Measurements from ENCODE around the gene MTHFD2L.
"Not testable (repeated sequence)": the region's sequence is repeated elsewhere in the genome, so short reads cannot be mapped to it uniquely, and the experiment has no call there.

MTHFD2L gene

DNA sequence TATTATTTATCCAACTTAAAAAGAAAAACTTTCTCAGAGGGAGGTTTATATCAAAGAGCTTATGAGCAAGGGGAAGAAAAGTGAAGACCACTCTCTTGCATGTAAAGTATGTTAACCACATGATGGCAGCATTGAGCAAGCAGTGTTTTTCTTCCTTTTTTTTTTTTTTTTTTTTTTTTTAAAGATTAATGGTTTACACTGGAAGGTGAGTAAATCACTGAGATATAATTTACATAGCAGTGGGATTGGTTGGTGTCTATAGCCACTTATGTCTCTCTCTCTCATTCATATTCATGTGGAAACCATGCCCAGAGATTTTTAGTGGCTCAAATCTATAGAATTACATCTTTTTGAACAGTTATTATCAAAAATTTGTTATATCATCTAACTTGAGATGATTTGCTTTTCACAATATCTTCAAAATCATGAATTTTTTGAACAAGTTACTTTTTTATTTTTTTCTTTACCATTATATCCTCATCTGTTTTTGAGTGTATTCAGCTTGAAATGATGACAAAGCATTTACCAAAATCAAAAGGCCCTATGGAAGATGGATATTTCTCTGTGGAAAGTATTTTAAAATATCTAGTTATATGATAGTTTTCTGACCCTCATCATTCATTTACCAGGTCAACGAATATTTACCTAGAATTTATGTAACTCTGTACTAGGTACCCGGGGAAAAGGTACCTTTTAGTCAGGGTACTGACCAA, 31.6 kb downstream of the MTHFD2L start:
- no peak for DNase-seq (ENCODE audit: low read depth in 2 of 2)

DNA sequence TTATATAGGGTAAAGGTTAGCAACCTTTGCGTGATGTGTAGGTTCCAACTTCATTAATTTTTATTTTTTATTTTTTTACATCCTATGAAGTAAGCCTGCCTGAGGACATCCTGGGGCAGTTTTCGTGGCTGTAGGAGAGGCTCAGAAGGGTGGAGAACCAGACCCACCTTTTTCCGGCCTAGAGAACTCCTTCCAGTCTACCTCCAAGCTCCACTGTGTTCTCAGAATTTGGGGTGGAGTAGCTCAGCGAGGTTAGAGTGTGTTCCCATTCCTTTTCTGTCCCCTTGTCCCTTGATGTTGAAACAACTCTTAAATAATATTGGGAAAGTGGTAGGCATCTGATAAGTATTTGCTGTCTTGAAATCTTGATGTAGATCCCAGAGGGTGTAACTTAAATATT, 32.4 kb downstream of the MTHFD2L start:
- DNase-seq (ENCODE audit: low read depth in 2 of 2) = no peak

DNA sequence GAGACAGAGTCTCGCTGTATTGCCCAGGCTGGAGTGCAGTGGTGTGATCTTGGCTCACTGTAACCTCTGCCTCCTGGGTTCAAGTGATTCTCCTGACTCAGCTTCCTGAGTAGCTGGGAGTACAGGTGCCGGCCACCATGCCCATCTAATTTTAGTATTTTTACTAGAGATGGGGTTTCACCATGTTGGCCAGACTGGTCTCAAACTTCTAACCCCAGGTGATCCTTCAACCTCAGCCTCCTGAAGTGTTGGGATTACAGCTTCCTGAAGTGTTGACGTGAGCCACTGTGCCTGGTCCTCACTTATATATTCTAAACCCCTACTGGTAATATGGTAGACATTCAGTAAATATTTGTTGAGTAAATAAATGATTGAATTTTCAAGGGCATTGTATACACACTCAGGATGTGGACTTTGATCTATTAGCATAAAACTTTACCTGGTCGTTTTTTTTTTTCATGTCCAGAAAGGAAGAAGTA, 33.0 kb downstream of the MTHFD2L start:
- DNase-seq (ENCODE audit: low read depth in 2 of 2) = no peak

DNA sequence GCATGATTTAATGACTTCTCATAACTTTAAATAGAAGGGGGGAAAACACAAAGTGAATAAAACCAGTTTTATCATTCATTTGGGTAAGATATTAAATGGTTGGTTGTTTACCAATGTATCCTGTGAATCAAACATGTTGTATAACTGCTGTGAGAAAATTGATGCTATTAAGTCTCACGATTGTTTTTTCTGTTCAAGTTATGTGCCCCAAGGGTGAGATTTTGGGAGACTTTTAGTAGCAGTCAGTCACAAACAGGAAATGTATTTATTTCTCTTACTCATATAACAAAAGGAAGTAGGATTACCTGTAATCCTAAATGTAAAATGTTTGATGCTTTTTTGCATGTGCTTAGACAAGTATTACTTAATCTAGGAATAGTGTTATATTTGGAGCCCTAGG, 39.2 kb downstream of the MTHFD2L start:
- DNase-seq (ENCODE audit: low read depth in 2 of 2) = no peak

DNA sequence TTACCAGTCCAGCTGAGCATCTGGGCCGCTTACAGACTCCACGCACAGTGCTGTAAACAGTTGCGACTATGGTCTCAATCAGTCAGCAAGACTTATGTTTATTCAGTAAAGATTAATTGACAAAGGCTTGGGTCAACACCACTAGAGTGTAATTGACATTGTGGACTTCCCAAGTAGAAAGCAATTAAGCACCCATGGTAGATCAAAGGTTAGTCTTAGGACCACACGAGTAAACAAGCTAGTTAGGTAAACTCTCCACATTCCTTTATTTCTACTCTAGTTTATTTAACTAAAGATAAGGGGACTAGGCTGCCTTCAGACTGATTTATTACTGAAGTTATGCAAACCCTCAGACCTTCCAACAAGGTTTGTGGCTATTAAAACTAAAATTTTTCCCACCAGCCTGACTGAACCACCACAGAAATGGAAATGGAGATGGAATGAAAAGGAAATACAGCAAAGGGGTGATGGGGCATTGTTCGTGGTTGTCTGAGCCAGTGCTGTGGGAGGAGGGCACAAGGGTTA, 44.2 kb downstream of the MTHFD2L start:
- no peak for DNase-seq (ENCODE audit: low read depth in 2 of 2)

DNA sequence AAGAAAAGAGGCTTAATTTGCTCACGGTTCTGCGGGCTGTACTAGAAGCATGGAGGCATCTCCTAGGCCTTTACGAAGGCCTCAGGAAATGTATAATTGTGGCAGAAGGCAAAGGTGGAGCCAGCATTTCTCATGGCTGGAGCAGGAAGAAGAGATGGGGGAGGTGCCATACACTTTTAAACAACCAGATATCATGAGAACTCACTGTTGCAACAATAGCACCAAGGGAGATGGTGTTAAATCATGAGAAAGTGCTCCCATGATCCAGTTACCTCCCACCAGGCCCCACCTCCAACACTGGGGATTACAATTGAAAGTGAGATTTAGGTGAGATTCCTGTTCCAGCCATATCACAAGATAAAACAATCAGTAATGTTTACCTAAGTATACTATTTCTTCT, 45.5 kb downstream of the MTHFD2L start:
- no peak for DNase-seq (ENCODE audit: low read depth in 2 of 2)

DNA sequence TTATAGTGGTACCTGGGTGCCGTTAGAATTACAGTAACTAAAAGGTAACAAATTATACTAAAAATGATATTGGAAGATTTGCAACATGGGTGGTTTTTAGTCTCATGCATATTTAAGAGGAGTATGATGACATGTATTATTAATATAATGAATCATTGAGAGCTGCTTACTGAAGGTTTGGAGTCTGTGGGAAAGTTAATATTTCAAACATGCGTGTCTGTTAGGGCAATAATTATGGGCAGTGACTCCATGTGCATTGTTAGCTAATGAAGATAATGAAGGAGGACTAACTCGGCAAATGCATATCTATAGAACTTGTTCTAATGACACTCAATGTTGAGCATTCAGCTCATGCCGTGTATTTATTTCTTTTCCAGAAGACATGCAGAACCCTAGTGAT, 47.1 kb downstream of the MTHFD2L start:
- DNase-seq (ENCODE audit: low read depth in 2 of 2) = no peak

DNA sequence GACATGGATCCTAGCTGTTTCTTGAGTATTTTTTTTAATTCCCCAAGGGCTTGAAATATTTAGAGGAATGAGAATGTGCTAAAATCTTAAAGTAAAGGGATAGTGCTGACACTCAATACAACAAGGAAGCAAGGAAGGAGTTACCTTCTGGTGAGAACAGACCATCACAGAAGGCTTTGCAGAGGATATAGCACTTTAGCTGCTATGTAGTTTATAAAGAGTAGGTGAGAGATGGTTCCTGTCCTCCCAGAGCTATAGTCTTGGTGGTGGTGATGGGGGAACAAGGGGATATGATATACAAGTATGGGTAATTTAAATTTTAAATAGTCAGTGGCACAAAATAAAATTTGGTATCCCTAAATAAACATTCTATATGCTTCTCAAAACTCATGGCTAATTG, 47.6 kb downstream of the MTHFD2L start:
- DNase-seq (ENCODE audit: low read depth in 2 of 2) = no peak

DNA sequence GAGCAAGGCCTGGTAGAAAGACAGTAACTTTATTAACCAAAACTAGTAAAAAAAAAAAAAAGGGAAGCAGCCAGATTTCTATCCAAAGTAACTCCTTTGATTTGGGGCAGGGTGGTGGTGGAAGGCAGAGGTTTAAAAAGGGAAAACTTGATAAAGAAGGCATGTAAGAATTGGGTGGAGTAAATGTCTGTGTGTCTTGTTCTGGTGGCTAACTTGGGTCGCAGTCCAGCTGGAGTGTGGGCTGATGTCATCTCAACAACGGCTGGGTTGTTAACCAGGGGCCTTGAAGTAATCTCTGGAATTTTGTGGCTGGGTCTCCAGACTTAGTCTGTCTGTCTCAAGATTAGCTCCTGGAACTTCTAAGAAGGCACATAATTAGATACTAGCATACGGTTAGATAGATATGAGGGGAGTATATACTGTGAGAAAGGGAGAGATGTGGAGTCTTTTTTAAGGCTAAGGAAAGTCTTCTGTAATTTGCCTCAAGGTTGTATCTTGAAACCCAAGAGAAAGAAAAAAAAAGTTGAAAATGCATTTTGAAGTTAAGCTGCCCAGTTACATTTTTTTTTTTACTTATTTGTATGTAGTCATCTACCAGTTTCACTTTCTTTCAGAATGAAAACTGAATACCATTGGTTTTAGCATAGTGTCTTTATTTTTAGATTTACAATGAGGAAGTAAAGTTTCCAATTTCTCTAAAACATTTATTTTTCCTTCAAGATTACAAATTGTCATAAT, 48.3 kb downstream of the MTHFD2L start:
- no peak for DNase-seq (ENCODE audit: low read depth in 2 of 2)

DNA sequence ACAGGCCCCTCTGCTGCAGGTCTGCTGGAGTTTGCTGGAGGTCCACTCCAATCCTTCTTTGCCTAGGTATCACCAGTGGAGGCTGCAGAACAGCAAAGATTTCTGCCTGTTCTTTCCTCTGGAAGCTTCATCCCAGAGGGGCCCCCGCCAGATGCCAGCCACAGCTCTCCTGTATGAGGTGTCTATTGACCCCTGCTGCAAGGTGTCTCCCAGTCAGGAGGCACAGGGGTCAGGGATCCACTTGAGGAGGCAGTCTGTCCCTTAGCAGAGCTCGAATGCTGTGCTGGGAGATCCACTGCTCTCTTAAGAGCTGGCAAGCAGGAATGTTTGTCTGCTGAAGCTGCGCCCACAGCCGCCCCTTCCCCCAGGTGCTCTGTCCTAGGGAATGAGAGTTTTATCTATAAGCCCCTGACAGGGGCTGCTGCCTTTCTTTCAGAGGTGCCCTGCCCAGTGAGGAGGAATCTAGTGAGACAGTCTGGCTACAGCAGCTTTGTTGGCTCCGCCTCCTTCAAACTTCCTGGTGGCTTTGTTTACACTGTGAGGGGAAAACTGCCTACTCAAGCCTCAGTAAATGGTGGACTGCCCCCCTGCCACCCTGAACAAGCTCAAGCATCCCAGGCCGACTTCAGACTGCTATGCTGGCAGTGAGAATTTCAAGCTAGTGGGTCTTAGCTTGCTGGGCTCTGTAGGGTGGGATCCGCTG, 56.7 kb downstream of the MTHFD2L start:
- not testable (repeated sequence) for DNase-seq (ENCODE audit: low read depth in 2 of 2)

DNA sequence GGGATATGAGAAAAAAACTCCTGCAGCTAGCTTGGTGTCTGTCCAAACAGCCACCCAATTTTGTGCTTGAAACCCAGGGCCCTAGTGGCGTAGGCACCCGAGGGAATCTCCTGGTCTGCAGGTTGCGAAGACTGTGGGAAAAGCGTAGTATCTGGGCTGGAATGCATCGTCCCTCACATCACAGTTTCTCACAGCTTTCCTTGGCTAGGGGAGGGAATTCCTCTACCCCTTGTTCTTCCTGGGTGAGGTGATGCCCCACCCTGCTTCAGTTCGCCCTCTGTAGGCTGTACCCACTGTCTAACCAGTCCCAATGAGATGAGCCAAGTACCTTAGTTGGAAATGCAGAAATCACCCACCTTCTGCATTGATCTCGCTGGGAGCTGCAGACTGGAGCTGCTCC, 57.3 kb downstream of the MTHFD2L start:
- DNase-seq (ENCODE audit: low read depth in 2 of 2) = not testable (repeated sequence)

DNA sequence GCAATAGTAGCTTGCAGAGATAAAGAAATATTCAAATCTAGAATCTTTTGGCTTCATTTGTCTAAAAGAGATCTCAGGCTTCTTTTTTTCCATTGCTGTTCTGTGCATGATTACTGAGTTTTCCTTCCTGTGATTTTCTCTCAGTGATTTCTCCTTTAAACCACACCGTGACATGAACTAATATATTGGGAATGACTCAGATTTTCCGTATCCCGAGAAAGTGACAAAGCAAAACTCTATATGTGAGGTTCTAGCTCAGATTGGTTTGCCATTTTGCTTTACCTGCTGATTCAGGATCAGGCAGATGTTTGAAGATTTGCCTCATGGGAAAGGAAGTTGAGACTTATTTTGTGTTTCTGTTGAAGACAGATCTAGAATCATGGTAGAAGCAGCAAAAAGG, 59.4 kb downstream of the MTHFD2L start:
- DNase-seq (ENCODE audit: low read depth in 2 of 2) = no peak

DNA sequence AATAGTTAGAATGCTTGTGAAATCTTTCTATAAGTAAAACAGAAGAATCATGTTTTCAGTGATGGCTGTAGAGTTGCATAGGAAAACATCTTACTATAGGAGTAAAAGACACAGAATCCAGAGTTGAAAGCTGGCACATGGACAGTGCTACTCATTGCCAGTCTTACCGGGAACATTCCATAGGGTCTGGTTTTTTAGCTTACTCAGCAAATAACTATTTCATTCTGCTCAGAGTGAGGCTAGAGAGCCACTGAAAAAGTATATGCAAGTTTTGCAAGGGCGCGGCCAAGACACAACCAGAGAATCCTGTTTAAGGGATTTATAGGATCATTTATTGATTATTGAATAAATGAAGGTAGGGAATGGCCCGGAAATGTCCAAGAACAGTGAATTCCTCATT, 60.3 kb downstream of the MTHFD2L start:
- DNase-seq (ENCODE audit: low read depth in 2 of 2) = no peak

DNA sequence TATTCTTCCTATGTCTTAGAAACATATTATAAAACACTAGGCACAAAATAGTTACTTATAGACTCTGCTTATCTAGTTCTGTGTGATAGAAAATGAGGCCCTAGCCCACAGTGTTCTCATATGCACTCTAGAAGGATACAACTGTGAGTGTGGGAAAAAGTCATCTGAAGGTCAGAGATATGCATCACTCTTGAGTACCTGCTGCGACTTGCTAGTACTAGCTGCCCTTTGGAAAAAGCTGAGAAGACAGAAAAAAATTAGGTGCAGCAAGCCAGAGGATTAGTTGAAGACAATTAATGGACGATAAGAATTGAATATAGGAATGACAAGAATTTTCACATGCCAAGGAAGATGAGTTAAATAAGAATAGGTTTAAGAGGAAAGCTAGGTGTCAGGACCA, 61.3 kb downstream of the MTHFD2L start:
- DNase-seq (ENCODE audit: low read depth in 2 of 2) = no peak

DNA sequence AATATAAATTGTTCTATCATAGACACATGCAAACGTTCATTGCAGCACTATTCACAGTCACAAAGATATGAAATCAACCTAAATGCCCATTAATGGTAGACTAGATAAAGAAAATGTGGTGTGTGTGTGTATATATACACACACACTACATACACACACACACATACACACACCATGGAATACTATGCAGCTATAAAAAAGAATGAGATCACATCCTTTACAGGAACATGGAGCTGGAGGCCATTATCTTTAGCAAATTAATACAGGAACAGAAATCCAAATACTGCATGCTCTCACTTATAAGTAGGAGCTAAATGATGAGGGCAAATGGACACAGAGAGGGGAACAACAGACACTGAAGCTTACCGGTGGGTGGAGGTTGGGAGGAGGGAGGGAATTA, 65.2 kb downstream of the MTHFD2L start:
- DNase-seq (ENCODE audit: low read depth in 2 of 2) = no peak

DNA sequence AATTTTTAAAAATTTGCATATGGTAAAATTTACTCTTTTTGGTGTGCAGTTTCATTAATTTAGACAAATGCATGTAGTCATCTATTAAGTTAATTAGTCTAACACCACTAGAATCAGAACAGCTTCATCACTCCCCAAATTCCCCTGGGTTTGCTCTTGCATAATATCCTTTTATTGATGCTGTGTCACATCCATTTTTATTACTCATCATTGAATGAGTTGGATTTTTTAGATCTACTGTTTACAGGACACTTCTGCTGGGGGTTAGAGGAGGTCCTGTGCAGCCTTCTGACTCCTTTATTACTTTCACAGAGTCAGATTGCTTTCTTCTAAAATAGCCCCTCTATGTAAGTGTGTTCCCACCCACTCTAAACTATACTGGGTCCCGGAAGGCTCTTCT, 65.9 kb downstream of the MTHFD2L start:
- no peak for DNase-seq (ENCODE audit: low read depth in 2 of 2)

DNA sequence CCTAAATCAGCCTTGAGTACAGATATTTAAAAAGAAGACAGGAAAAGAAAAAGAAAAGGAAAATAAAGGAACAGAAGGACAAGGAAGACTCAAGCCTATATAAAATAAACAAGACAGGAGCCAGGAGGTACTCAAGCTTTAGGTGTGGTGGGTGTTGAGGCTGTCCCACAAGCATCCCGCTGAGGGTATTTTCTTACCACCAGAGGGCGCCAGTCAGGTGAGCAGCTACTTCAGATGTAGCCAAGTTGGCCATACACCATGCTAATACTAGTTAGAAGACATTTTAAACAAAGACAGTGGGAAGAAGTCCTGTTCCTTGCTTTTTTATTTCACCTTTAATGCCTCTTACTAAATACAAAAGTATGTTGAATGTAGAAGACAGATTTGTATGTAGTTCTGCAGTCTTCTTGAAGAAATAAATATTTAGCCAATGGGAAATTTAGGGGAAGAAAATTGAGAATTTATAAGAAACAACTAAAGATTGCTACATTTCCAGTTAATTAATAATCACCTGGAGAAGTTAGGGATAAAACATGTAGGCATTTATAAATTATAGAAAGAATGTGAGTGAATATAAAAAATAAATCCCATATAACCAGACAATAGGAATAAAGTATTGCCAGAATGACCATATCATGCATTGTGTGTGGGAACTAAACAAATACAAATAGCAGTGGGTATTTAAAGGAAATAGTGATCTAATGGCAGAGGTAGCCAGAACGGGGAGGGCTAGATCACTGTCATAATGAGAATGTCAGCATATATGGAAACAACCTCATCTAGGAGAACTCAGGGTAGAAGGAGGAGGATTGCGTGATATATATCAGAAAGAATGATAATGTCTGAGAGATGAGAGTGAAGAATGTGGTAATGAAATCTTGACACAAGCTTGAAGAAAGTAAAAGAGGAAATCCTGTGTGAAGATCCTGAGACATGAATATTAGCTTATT, 71.0 kb downstream of the MTHFD2L start:
- DNase-seq (ENCODE audit: low read depth in 2 of 2) = peak; percentile 34 to 56

DNA sequence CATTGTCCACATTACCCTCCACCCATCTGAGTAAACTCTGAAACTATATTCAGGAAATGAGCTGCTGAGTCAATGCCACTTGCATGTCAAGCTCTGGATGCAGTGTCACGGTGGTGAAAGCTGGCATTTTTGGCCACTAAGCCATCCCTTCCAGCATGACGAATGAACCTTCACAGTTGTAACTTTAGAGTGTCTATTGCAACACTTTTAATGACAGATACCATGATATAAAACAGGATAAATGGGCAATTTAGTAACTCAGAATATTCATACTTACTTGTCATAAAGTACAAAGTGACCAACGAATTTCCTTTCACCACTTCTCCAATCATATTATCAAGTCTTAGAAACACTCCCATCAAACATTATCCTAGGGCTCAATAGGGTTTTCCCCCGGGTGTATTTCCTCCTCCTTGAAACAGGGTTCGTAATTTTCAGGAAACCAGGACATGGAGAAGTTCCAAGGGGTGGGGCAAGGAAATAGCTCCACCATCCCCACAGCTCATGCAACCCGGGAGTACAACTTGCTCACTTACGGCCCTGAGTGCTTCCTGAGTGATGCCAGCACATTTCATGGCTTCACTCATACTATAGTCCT, 73.1 kb downstream of the MTHFD2L start:
- DNase-seq (ENCODE audit: low read depth in 2 of 2) = no peak

DNA sequence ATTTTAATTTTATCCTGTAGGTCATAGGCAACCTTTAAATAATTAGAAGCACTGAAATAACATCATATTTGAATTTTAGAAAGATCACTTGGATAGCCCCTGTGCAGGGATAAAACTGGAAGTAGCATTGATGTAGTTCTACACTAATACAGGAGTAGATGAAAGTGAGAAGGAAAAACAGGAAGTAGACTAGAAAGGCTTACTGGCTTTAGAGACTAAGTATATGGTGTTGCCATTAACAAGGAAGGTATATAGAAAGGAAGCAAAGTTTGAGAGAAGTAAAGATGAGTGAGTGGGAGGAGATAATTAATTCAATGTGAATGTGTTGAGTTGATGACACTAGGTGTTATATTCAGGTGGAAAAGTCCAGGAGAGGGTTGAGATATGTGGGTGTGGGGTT, 77.2 kb downstream of the MTHFD2L start:
- no peak for DNase-seq (ENCODE audit: low read depth in 2 of 2)

DNA sequence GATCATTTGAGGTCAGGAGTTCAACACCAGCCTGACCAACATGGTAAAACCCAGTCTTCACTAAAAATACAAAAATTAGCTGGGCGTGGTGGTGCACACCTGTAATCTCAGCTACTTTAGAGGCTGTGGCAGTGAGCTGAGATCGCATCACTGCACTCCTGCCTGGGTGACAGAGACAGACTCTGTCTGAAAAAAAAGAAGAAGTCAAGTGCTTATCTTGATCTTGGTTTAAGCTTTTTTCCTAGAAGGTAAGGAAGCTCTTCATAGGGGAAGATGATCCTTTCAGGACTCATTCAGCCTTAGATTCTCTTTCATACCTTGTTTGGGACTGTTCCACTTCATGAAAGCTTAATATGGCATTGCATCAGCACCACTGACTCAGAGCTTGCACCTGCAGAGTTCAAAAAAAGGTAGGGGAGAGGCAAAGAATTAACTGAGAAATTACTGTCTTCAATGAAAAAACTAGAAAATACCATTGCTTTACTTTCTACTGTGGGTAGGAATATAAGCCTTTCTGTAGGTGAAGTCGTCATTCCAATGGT, 79.6 kb downstream of the MTHFD2L start:
- DNase-seq (ENCODE audit: low read depth in 2 of 2) = no peak

DNA sequence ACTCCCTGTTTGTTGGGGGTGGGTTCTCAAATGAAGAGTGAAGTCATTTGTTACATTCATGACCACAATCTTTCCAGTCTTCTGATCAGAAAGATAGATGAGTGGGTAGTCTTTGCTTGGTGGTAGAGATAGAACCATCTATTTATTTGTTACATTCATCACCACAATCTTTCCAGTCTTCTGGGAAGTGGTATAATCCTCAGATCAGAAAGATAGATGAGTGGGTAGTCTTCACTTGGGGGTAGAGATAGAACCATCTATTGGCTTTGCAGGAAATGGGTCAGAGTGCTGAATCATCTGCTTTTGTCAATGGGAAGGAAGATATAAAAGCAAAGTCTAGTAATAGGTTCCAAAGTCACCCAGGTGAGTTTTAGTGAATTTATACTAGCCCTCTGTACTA, 86.1 kb downstream of the MTHFD2L start:
- no peak for DNase-seq (ENCODE audit: low read depth in 2 of 2)
